Measurements from ENCODE around the gene ZNF414.

Gene ZNF414

DNA sequence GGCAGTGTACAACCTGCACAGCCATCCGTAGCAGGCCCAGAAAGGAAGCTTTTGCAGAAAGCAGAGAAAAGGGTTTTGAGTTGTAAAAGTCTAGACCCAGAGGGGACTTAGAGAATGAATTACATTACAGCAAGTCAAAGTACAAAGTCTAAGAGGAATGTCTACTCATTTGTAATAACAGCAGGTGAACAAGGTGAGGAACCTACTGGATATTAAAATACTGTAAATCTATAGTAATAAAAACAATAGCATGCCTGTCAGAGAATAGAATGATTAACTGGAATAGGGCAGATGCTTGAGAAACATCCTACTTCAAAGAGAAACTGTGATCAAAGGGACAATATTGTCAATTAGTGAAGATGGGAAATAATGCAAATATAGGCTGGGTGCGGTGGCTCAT, 18.3 kb upstream of the ZNF414 start:
- H3K9me3 ChIP-seq, result no peaks in the 10 kb centered on the region
- TF ChIP-seq, protein P1, sequence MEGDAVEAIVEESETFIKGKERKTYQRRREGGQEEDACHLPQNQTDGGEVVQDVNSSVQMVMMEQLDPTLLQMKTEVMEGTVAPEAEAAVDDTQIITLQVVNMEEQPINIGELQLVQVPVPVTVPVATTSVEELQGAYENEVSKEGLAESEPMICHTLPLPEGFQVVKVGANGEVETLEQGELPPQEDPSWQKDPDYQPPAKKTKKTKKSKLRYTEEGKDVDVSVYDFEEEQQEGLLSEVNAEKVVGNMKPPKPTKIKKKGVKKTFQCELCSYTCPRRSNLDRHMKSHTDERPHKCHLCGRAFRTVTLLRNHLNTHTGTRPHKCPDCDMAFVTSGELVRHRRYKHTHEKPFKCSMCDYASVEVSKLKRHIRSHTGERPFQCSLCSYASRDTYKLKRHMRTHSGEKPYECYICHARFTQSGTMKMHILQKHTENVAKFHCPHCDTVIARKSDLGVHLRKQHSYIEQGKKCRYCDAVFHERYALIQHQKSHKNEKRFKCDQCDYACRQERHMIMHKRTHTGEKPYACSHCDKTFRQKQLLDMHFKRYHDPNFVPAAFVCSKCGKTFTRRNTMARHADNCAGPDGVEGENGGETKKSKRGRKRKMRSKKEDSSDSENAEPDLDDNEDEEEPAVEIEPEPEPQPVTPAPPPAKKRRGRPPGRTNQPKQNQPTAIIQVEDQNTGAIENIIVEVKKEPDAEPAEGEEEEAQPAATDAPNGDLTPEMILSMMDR (IDR thresholded peaks at IDR 0.05; ENCODE audit: low read depth, low read length), result no peak
- H3K27me3 ChIP-seq, result peaks cover 2% of the 10 kb centered on the region; the same call in 1 of the 2 replicates
- no peak for DNase-seq
- H3K4me3 ChIP-seq (ENCODE audit: low read depth, low read length), result no peak overlapping the region
- H3K36me3 ChIP-seq, result no peaks in the 10 kb centered on the region
- no peaks in the 10 kb centered on the region for H3K4me1 ChIP-seq

DNA sequence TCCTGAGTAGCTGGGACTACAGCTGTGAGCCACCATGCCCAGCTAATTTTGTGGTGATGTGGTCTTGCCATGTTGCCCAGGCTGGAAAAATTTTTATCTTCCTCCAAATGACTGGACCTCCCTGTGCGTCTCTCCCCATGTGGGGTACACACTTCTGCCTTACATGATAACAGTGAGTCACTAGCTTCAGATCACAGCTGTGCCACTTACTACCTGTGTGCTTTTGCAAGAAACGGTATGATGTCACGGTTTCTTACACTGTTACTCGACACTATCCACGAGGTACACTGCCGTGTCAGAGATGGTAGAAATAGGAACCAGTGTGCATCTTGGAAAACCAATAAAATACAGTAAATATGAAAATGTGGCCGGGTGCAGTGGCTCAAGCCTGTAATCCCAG, 17.5 kb upstream of the ZNF414 start:
- Histone ChIP-seq H3K4me3 (ENCODE audit: low read depth, low read length) (no peak overlapping the region), H3K36me3 (no peaks in the 10 kb centered on the region), H3K9me3 (no peaks in the 10 kb centered on the region), H3K4me1 (no peaks in the 10 kb centered on the region), H3K27me3 (peaks cover 2% of the 10 kb centered on the region; the same call in 1 of the 2 replicates)
- no peak for DNase-seq
- TF ChIP-seq, protein P1 (IDR thresholded peaks at IDR 0.05; ENCODE audit: low read depth, low read length), result no peak

DNA sequence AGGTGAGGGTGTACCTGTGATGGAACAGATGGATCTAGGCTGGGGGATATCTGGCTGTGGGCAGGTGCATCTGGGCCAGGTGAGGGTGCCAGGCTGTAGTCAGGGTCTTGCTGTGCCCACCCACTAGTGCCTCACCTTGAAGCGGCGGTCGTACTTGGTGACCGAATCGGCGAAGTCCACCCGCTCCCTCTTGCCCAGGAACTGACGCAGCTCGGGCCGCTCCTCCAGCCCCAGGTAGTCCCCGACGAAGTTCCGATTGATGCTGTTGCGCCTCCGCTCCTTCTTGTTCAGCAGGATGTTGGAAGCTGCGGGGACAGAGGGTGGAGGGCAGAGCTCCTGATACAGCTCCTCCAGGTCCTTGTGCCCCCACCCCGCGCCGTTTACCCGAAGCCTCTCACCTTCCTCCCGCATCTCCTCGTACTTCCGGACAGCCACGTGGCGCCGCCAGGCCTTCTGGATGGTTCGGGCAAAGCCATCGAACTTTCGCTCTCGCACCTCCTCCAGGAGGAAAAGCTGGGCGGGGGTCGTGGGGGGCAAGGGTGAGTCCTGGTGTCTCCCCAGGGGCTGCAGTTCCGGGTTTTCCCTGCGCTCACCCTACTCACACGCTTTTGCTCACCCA, 16.2 kb upstream of the ZNF414 start:
- no peaks in the 10 kb centered on the region for H3K9me3 ChIP-seq
- H3K4me1 ChIP-seq, result no peaks in the 10 kb centered on the region
- TF ChIP-seq, protein P1 (IDR thresholded peaks at IDR 0.05; ENCODE audit: low read depth, low read length), result no peak
- H3K36me3 ChIP-seq, result no peaks in the 10 kb centered on the region
- peaks cover 2% of the 10 kb centered on the region; the same call in 1 of the 2 replicates for H3K27me3 ChIP-seq
- H3K4me3 ChIP-seq (ENCODE audit: low read depth, low read length), result no peak overlapping the region
- DNase-seq, result no peak

DNA sequence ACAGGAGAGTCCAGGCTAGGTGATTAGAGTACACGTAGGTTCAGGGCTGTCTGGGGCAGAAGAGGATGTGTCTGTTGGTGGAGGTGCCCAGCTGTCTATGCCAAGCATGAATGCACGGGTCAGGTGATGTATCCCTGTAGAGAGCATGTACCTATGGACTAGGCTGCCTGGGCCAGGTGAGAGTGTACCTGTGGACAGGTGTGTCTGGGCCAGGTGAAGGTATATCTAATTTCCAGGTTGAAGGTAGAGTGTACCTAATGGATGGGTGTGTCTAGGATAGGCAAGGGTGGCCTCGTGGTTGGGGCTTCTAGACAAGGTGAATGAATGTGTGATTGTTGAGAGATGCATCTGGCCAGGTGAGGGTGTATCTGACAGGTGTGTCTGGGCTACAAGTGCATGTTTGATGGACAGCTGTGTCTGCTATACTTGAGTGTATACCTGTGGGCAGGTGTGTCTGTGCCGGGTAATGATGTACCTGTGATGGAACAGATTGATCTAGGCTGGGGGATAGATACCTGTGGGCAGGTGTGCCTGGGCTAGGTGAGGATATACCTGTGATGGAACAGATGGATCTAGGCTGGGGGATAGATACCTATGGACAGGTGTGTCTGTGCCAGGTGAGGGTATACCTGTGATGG, 15.5 kb upstream of the ZNF414 start:
- Histone ChIP-seq H3K4me1 (no peaks in the 10 kb centered on the region), H3K36me3 (no peaks in the 10 kb centered on the region), H3K4me3 (ENCODE audit: low read depth, low read length) (no peak overlapping the region), H3K9me3 (no peaks in the 10 kb centered on the region), H3K27me3 (peaks cover 2% of the 10 kb centered on the region; the same call in 1 of the 2 replicates)
- DNase-seq, result no peak
- TF ChIP-seq, protein P1 (IDR thresholded peaks at IDR 0.05; ENCODE audit: low read depth, low read length), result no peak

DNA sequence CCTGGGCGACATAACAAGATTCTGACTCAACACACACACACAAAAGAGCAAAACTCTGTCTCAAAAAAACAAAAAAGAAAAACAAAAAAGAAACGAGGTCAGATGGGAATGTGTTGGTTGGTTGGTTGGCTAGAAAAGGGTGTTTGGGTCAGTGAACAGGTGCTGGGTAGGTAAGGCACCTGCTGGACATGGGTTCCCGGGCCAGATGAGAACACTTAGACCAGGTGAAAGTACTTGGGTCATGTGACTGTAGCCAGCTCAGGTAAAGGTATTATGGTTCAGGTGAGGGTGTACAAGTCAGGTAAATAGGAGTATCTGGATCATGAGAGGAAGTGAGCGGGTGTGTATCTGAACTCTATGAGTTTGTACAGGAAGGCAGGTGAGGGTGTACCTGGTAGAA, 14.5 kb upstream of the ZNF414 start:
- no peaks in the 10 kb centered on the region for H3K36me3 ChIP-seq
- H3K4me3 ChIP-seq (ENCODE audit: low read depth, low read length), result no peak overlapping the region
- H3K4me1 ChIP-seq, result no peaks in the 10 kb centered on the region
- no peak for DNase-seq
- TF ChIP-seq, protein P1 (IDR thresholded peaks at IDR 0.05; ENCODE audit: low read depth, low read length), result no peak
- no peaks in the 10 kb centered on the region for H3K9me3 ChIP-seq
- H3K27me3 ChIP-seq, result peaks cover under 1% of the 10 kb centered on the region; the same call in 1 of the 2 replicates

All from BE2C (cell line).